ENCODE measurements around the gene SCMH1. TPM values are rescaled to one million over a fixed set of nuclear protein-coding genes. Genes with fewer than 3 reads are reported as not detected.

The SCMH1 gene
- total and polyA plus RNA-seq, 9 donors = 26.9 to 41.7 (median 32.7) TPM

DNA sequence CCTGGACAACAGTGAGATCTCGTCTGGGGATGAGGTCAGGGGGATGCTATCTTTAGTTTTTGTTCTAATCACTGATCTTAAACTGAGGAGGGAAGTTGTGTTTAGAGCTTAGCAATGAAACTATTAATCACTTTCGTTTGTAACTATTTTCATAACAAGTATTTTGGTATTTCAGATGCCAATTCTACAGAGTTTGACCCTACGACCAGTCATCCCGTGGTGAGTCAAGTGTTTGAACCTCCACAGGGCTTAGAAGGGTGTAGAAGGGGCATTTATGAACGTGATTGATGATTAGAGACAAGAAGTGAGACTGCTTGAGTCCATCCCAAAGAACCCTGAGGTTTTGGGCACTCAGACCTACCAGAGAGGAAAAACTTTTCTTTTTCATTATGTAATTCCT, 236.2 kb downstream of the SCMH1 start:
- H3K4me1 ChIP-seq (ENCODE audit: control insufficient read depth, insufficient read depth, low read length) = peaks cover 15% of the 10 kb centered on the region
- no peak for DNase-seq
- H3K4me3 ChIP-seq (ENCODE audit: low read length) = no peak overlapping the region
- WGBS (ENCODE audit: insufficient coverage) = 60% methylated on average over 1 of the region's 5 CpGs
- peaks cover 76% of the 10 kb centered on the region for H3K36me3 ChIP-seq (ENCODE audit: control insufficient read depth, insufficient read depth, low read length)
- no peaks in the 10 kb centered on the region for H3K9me3 ChIP-seq (replicated peaks; ENCODE audit: control insufficient read depth, low read depth, low read length)
- no peaks in the 10 kb centered on the region for H3K27me3 ChIP-seq (ENCODE audit: control insufficient read depth, insufficient read depth, low read length)
- H3K27ac ChIP-seq (ENCODE audit: low read length) = no peak overlapping the region

DNA sequence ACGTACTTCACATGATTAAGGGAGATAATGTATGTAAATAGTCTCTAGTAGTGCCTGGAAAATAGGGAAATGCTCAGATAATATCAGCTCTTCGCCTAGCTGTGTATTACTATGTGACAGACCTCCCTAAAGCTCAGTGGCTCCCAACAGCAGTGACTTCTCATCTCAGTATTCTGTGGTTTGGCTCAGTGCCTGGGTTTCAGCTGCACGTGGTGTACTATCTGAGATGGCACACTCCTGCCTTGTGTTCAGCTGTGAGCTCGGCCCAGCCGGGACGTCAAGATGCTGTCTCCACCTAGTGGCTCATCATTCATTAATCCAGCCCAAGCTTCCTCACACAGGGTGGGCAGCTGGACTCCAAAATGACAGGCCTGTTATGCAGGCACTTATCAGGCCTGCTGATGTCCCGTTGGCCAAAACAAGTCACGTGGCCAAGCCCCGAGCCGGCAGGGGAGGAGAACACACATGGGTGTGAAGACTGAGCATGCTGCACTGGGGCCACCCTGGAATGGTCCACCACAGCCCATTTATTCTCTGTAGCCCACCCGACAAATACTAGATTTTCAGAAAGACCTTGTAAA, 238.4 kb downstream of the SCMH1 start:
- WGBS (ENCODE audit: insufficient coverage) = 39% methylated on average over 6 of the region's 11 CpGs
- no peaks in the 10 kb centered on the region for H3K9me3 ChIP-seq (replicated peaks; ENCODE audit: control insufficient read depth, low read depth, low read length)
- peaks cover 71% of the 10 kb centered on the region for H3K36me3 ChIP-seq (ENCODE audit: control insufficient read depth, insufficient read depth, low read length)
- H3K27ac ChIP-seq (ENCODE audit: low read length) = peak overlapping the region; percentile 53
- DNase-seq = peak; percentile 97
- peaks cover 15% of the 10 kb centered on the region for H3K4me1 ChIP-seq (ENCODE audit: control insufficient read depth, insufficient read depth, low read length)
- H3K4me3 ChIP-seq (ENCODE audit: low read length) = no peak overlapping the region
- no peaks in the 10 kb centered on the region for H3K27me3 ChIP-seq (ENCODE audit: control insufficient read depth, insufficient read depth, low read length)

DNA sequence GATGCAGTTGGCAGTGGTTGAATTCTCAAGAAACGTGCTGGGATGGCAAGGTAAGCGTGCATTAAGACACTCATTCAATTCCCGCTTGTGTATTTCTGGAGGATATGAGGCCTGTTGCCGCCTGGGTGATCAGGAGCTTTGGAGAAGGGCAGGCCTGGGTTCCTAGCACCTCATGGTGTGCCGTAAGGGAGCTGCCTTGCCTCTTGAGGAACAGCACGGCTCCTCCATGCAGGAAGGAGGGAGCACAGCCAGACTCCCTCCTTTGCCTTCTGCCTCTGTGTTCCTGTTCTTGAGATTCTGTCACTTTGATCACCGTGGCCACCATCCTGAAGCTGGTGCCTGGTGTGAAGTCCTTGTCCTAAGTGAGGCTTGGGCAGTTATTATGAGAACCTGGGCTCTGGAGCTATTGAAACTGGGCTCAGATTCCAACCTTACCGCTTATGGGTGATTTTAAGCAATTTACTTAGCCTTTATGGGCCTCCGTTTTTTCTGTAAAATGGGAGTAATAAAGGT, 238.9 kb downstream of the SCMH1 start:
- peaks cover 15% of the 10 kb centered on the region for H3K4me1 ChIP-seq (ENCODE audit: control insufficient read depth, insufficient read depth, low read length)
- no peaks in the 10 kb centered on the region for H3K27me3 ChIP-seq (ENCODE audit: control insufficient read depth, insufficient read depth, low read length)
- H3K9me3 ChIP-seq (replicated peaks; ENCODE audit: control insufficient read depth, low read depth, low read length) = no peaks in the 10 kb centered on the region
- peak overlapping the region; percentile 53 for H3K27ac ChIP-seq (ENCODE audit: low read length)
- peaks cover 70% of the 10 kb centered on the region for H3K36me3 ChIP-seq (ENCODE audit: control insufficient read depth, insufficient read depth, low read length)
- WGBS (ENCODE audit: insufficient coverage) = 81% methylated on average over 8 of the region's 9 CpGs
- DNase-seq = no peak
- H3K4me3 ChIP-seq (ENCODE audit: low read length) = no peak overlapping the region

DNA sequence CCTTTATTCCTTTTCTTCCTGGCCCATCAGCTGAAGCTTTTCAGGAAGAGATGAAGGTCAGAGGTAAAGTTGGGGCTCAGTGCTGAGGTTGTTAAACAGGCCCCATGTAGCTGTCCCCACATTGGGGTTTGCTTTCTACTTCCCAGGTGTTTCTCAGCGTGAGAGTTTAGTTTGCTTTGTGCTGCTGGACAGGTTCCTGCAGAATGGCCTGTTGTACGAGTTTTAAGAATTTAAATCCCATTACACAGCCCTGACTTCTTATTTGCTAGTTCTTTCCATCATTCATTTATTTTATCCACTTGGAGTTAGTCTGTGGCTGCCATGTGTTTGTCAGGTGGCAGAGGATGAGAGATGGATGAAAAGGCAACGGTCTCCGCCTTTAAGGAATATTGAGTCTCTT, 243.4 kb downstream of the SCMH1 start:
- no peak overlapping the region for H3K4me3 ChIP-seq (ENCODE audit: low read length)
- no peaks in the 10 kb centered on the region for H3K9me3 ChIP-seq (replicated peaks; ENCODE audit: control insufficient read depth, low read depth, low read length)
- no peaks in the 10 kb centered on the region for H3K27me3 ChIP-seq (ENCODE audit: control insufficient read depth, insufficient read depth, low read length)
- H3K36me3 ChIP-seq (ENCODE audit: control insufficient read depth, insufficient read depth, low read length) = peaks cover 56% of the 10 kb centered on the region
- 100% methylated on average over 2 of the region's 4 CpGs for WGBS (ENCODE audit: insufficient coverage)
- H3K27ac ChIP-seq (ENCODE audit: low read length) = no peak overlapping the region
- H3K4me1 ChIP-seq (ENCODE audit: control insufficient read depth, insufficient read depth, low read length) = peaks cover 12% of the 10 kb centered on the region
- DNase-seq = no peak

DNA sequence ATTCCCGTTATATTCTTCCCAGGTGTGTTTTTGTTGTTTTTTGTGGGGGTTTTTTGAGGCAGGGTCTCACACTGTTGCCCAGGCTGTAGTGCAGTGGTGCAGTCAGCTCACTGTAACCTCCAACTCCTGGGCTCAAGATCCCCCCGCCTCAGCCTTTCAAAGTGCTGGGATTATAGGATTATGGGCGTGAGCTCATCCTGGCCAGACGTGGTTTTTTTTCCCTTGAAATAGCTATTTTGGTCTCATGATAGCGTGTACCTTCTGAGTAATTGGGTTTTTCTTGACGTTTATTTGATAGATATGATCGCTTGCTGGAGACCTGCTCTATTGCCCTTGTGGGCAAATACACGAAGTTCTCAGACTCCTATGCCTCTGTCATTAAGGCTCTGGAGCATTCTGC, 245.0 kb downstream of the SCMH1 start:
- no peak overlapping the region for H3K27ac ChIP-seq (ENCODE audit: low read length)
- DNase-seq = no peak
- no peaks in the 10 kb centered on the region for H3K9me3 ChIP-seq (replicated peaks; ENCODE audit: control insufficient read depth, low read depth, low read length)
- H3K4me1 ChIP-seq (ENCODE audit: control insufficient read depth, insufficient read depth, low read length) = peaks cover 2% of the 10 kb centered on the region
- no peak overlapping the region for H3K4me3 ChIP-seq (ENCODE audit: low read length)
- no peaks in the 10 kb centered on the region for H3K27me3 ChIP-seq (ENCODE audit: control insufficient read depth, insufficient read depth, low read length)
- H3K36me3 ChIP-seq (ENCODE audit: control insufficient read depth, insufficient read depth, low read length) = peaks cover 57% of the 10 kb centered on the region
- 89% methylated on average over 3 of the region's 8 CpGs for WGBS (ENCODE audit: insufficient coverage)

DNA sequence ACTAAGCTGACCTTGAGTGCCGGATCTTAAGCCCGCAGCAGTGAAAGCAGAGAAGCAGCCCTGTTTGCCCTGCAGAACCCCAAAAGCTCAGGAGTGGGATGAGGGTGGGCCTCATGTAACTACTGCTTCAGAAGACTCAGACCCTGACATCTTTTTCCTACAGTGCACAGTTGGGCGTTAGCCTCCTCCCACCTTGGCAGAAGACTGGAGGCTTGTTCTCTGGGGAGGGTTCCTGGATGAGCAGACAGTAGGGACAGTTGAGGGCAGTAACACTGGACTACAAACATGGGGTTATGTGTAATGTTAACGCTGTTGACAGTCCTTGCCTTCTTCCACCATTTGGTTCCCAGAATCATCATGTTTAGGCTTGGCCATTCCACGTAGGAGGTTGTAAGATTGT, 253.0 kb downstream of the SCMH1 start:
- H3K36me3 ChIP-seq (ENCODE audit: control insufficient read depth, insufficient read depth, low read length) = peaks cover 62% of the 10 kb centered on the region
- H3K9me3 ChIP-seq (replicated peaks; ENCODE audit: control insufficient read depth, low read depth, low read length) = no peaks in the 10 kb centered on the region
- H3K4me1 ChIP-seq (ENCODE audit: control insufficient read depth, insufficient read depth, low read length) = peaks cover 18% of the 10 kb centered on the region
- H3K27ac ChIP-seq (ENCODE audit: low read length) = no peak overlapping the region
- WGBS (ENCODE audit: insufficient coverage) = 100% methylated on average over 3 of the region's 5 CpGs
- no peaks in the 10 kb centered on the region for H3K27me3 ChIP-seq (ENCODE audit: control insufficient read depth, insufficient read depth, low read length)
- H3K4me3 ChIP-seq (ENCODE audit: low read length) = no peak overlapping the region
- no peak for DNase-seq

DNA sequence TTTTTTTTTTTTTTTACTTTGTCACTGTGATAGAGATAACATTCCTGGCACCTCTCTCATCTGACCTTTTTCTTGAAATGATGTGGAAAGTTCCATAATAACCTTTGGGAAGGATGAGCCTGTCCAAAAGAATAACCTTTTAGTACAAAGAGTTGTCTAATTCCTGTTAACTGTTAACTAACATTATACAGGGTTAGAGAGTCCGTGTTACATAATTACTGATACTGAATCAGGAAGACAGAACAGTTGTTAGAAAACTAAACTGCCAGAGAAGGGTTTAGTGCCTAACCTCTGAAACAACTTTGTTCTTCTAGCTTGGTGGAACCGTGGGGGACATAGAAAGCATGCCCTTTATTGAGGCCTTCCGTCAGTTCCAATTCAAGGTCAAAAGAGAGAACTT, 253.8 kb downstream of the SCMH1 start:
- peaks cover 18% of the 10 kb centered on the region for H3K4me1 ChIP-seq (ENCODE audit: control insufficient read depth, insufficient read depth, low read length)
- peaks cover 59% of the 10 kb centered on the region for H3K36me3 ChIP-seq (ENCODE audit: control insufficient read depth, insufficient read depth, low read length)
- no peaks in the 10 kb centered on the region for H3K9me3 ChIP-seq (replicated peaks; ENCODE audit: control insufficient read depth, low read depth, low read length)
- no peak overlapping the region for H3K4me3 ChIP-seq (ENCODE audit: low read length)
- DNase-seq = no peak
- 100% methylated on average over 1 of the region's 3 CpGs for WGBS (ENCODE audit: insufficient coverage)
- no peak overlapping the region for H3K27ac ChIP-seq (ENCODE audit: low read length)
- no peaks in the 10 kb centered on the region for H3K27me3 ChIP-seq (ENCODE audit: control insufficient read depth, insufficient read depth, low read length)

DNA sequence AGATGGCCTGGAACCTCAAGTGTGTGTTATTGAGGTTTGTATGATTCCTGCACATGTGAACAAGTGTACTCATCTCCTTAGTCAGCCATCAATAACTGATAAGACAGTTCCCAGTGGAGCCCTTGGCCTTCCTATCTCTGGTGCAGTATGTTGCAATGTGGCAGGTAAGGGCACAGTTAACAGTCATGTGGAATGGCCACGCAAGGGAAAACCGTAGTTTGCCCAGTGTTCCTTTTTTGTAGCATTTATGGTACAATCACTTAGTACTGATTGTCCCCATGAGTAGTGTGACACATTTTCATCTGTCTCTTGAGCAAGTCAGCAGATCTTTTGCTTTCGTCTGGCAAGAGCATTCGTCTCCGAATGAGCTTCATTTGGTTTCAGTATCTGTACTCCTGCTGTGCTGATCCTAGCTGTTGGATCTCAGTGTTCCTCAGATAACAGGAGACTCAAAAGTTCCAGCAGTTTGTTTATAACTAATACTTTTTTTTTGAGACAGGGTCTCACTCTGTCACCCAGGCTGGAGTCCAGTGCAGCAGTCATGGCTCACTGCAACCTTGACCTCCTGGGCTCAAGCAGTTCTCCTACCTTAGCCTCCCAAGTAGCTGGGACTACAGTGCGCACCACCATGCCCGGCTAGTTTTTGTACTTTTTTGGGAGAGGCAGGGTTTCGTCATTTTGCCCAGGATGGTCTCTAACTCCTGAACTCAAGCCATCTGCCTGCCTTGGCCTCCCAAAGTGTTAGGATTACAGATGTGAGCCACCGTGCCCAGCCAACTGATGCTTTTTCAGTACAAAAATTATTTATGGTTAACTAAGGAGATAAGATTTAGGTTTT, 254.4 kb downstream of the SCMH1 start:
- 70% methylated on average over 5 of the region's 9 CpGs for WGBS (ENCODE audit: insufficient coverage)
- Histone ChIP-seq H3K4me1 (ENCODE audit: control insufficient read depth, insufficient read depth, low read length) (peaks cover 18% of the 10 kb centered on the region), H3K4me3 (ENCODE audit: low read length) (no peak overlapping the region), H3K9me3 (replicated peaks; ENCODE audit: control insufficient read depth, low read depth, low read length) (no peaks in the 10 kb centered on the region), H3K36me3 (ENCODE audit: control insufficient read depth, insufficient read depth, low read length) (peaks cover 58% of the 10 kb centered on the region), H3K27me3 (ENCODE audit: control insufficient read depth, insufficient read depth, low read length) (no peaks in the 10 kb centered on the region), H3K27ac (ENCODE audit: low read length) (peak overlapping the region; percentile 56)
- no peak for DNase-seq

DNA sequence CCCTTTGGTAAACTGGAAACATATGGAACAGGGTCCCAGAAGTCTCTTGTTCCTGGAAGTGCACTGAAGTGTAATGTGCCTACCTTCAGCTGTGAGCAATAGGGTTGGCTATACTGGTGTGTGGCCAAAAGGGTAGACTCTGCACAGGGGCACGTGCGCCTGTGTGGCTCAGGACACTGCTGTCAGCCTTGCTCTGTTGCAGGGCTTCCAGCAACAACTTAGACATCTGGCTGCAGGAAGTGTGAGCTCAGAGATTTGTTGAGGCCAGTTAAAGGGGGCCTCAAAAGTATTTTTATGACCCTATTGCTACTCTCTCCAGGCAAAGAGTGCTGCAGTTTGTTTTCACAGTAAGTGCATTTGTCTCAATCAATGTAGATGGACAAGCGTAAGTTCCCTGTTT, 255.2 kb downstream of the SCMH1 start:
- WGBS (ENCODE audit: insufficient coverage) = 20% methylated on average over 2 of the region's 3 CpGs
- H3K27me3 ChIP-seq (ENCODE audit: control insufficient read depth, insufficient read depth, low read length) = no peaks in the 10 kb centered on the region
- H3K4me1 ChIP-seq (ENCODE audit: control insufficient read depth, insufficient read depth, low read length) = peaks cover 19% of the 10 kb centered on the region
- H3K9me3 ChIP-seq (replicated peaks; ENCODE audit: control insufficient read depth, low read depth, low read length) = no peaks in the 10 kb centered on the region
- no peak overlapping the region for H3K4me3 ChIP-seq (ENCODE audit: low read length)
- peaks cover 54% of the 10 kb centered on the region for H3K36me3 ChIP-seq (ENCODE audit: control insufficient read depth, insufficient read depth, low read length)
- DNase-seq = peak; percentile 88
- peak overlapping the region; percentile 56 for H3K27ac ChIP-seq (ENCODE audit: low read length)

DNA sequence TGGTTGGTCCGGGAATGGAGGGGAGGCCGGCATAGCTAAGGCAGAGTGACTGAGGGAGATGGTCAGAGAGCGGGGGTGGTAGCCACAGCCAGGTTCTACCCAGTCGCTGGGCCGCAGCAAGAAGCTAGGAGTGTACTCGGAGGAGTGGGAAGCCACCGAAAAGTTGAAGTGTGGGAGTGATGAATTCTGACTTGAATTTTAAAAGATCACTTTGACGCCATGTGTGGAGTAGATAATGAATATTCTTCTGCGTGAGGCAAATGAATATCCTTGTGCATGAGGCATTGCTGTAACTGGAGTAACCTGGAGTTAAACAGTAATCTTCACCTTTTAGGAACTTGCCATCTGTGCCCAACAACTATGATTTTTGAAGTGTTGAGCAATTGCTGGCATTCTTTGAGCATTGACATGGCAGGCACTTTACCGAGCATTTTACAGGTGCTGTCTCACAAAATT, 255.8 kb downstream of the SCMH1 start:
- peaks cover 20% of the 10 kb centered on the region for H3K4me1 ChIP-seq (ENCODE audit: control insufficient read depth, insufficient read depth, low read length)
- no peak for DNase-seq
- peak overlapping the region; percentile 37 for H3K27ac ChIP-seq (ENCODE audit: low read length)
- H3K27me3 ChIP-seq (ENCODE audit: control insufficient read depth, insufficient read depth, low read length) = no peaks in the 10 kb centered on the region
- no peak overlapping the region for H3K4me3 ChIP-seq (ENCODE audit: low read length)
- 87% methylated on average over 8 of the region's 10 CpGs for WGBS (ENCODE audit: insufficient coverage)
- H3K36me3 ChIP-seq (ENCODE audit: control insufficient read depth, insufficient read depth, low read length) = peaks cover 48% of the 10 kb centered on the region
- no peaks in the 10 kb centered on the region for H3K9me3 ChIP-seq (replicated peaks; ENCODE audit: control insufficient read depth, low read depth, low read length)

All from muscle of leg (tissue), 11 donors.